Central memory CD8-positive, alpha-beta T cell (primary cell): Measurements from ENCODE around the gene IFT80.
"Not testable (repeated sequence)": the region's sequence is repeated elsewhere in the genome, so short reads cannot be mapped to it uniquely, and the experiment has no call there.

Experiments
- ATAC-seq: fragments of 150-1000 bp; cut with Tn5 transposase; replicated peaks from 2 replicates; pipeline ENCODE4 v1.10.0; 2022; ENCODE audit warnings: mild to moderate bottlenecking, moderate FRiP score, moderate number of reproducible peaks; ENCODE audit not compliant: poor library complexity, severe bottlenecking; ENCODE audit errors: extremely low read depth
- DNase-seq, 2 donors: peaks; one replicate each; pipeline ENCODE4 v3.0.0; 2021; ENCODE audit warnings: low spot score in 2 of 2
- H3K27ac Mint-ChIP-seq: one replicate; pipeline ENCODE4 v1.8.0; 2022; ENCODE audit warnings: low read depth, mild to moderate bottlenecking, moderate library complexity, mixed read lengths
- H3K27me3 Mint-ChIP-seq: one replicate; pipeline ENCODE4 v1.8.0; 2022; ENCODE audit warnings: mixed read lengths
- H3K36me3 Mint-ChIP-seq: one replicate; pipeline ENCODE4 v1.8.0; 2022; ENCODE audit warnings: mild to moderate bottlenecking, moderate library complexity, mixed read lengths; ENCODE audit not compliant: insufficient read depth
- H3K4me1 Mint-ChIP-seq: one replicate; pipeline ENCODE4 v1.8.0; 2022; ENCODE audit warnings: mixed read lengths
- H3K4me3 Mint-ChIP-seq: one replicate; pipeline ENCODE4 v1.8.0; 2022; ENCODE audit warnings: mild to moderate bottlenecking, moderate library complexity, mixed read lengths
- H3K9me3 Mint-ChIP-seq: one replicate; pipeline ENCODE4 v1.8.0; 2022; ENCODE audit warnings: mixed read lengths

IFT80 gene

DNA sequence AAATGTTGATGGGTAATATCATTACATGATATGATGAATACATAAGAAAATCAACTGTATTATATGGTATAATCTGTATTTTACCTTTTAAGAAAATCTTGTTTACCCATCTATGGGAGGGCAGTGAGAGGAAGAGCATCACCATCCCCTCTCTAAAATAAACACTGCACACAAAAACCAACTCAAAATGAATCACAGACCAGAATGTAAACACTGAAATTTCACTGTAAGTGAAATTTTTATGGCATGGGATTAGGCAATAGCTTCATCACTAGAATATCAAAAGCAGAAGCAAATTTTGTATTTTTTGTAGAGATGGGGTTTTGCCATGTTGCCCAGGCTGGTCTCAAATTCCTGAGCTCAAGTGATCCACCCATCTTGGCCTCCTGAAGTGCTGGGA is 26.2 kb downstream of the IFT80 start:
- DNase-seq: no peak

GRCh38 chr3:160370987-160371857 is 27.8 kb downstream of the IFT80 start:
- Mint-ChIP-seq H3K4me3 (no peak overlapping the region), H3K9me3 (no peaks in the 10 kb centered on the region), H3K4me1 (peaks cover 5% of the 10 kb centered on the region), H3K27ac (no peak overlapping the region), H3K36me3 (peaks cover 10% of the 10 kb centered on the region), H3K27me3 (no peaks in the 10 kb centered on the region)
- DNase-seq: no peak
- no peak for ATAC-seq

More for the DNA sequence above, 26.2 kb downstream of the IFT80 start:
- Mint-ChIP-seq H3K9me3 (no peaks in the 10 kb centered on the region), H3K4me3 (no peak overlapping the region), H3K27me3 (no peaks in the 10 kb centered on the region), H3K36me3 (peaks cover 10% of the 10 kb centered on the region), H3K4me1 (peaks cover 5% of the 10 kb centered on the region), H3K27ac (no peak overlapping the region)
- ATAC-seq: no peak

- Mint-ChIP-seq H3K4me3 (no peak overlapping the region), H3K27me3 (no peaks in the 10 kb centered on the region), H3K9me3 (no peaks in the 10 kb centered on the region), H3K36me3 (peaks cover 8% of the 10 kb centered on the region), H3K4me1 (peaks cover 5% of the 10 kb centered on the region), H3K27ac (no peak overlapping the region)
- ATAC-seq: no peak
- DNase-seq: no peak
These were observed 29.2 kb downstream of the IFT80 start for GRCh38 chr3:160369784-160370183.

DNA sequence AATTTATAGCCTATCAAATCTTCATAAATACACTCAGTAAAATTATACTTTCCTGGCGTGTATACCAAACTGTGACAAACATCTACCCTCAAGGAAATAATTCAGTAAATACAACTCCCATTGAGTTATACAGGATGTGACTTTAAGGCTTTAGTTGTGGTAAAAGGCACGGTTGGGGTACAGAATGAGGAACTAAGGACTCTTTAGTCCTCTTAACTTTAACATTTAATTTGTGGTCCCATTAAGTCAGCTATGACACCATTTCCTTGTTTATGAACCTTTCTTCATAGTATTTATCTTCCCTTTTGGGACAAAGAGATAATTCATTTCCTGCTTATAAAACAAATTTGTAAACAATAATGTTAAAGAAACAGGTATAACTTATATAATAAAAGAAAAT is 30.2 kb downstream of the IFT80 start:
- no peaks in the 10 kb centered on the region for H3K27me3 Mint-ChIP-seq
- no peaks in the 10 kb centered on the region for H3K9me3 Mint-ChIP-seq
- DNase-seq: no peak
- peaks cover 5% of the 10 kb centered on the region for H3K4me1 Mint-ChIP-seq
- peak; percentile 46 for ATAC-seq
- H3K4me3 Mint-ChIP-seq: no peak overlapping the region
- peaks cover 6% of the 10 kb centered on the region for H3K36me3 Mint-ChIP-seq
- H3K27ac Mint-ChIP-seq: no peak overlapping the region

GRCh38 chr3:160365869-160366522 is 33.0 kb downstream of the IFT80 start:
- Mint-ChIP-seq H3K4me3 (no peak overlapping the region), H3K4me1 (peaks cover 5% of the 10 kb centered on the region), H3K36me3 (peaks cover 5% of the 10 kb centered on the region), H3K27me3 (no peaks in the 10 kb centered on the region), H3K27ac (no peak overlapping the region), H3K9me3 (no peaks in the 10 kb centered on the region)
- DNase-seq (no peak), ATAC-seq (no peak)

DNA sequence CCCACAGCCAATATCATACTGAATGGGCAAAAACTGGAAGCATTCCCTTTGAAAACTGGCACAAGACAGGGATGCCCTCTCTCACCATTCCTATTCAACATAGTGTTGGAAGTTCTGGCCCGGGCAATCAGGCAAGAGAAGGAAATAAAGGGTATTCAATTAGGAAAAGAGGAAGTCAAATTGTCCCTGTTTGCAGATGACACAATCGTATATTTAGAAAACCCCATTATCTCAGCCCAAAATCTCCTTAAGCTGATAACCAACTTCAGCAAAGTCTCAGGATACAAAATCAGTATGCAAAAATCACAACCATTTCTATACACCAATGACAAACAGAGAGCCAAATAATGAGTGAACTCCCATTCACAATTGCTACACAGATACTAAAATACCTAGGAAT is 36.1 kb downstream of the IFT80 start:
- ATAC-seq, DNase-seq, H3K4me3 Mint-ChIP-seq, H3K36me3 Mint-ChIP-seq, H3K4me1 Mint-ChIP-seq, H3K27ac Mint-ChIP-seq, H3K9me3 Mint-ChIP-seq, H3K27me3 Mint-ChIP-seq: not testable (repeated sequence)

GRCh38 chr3:160355826-160356225 is 43.2 kb downstream of the IFT80 start:
- no peak for DNase-seq
- ATAC-seq: no peak
- no peak overlapping the region for H3K4me3 Mint-ChIP-seq
- no peak overlapping the region for H3K27ac Mint-ChIP-seq
- no peaks in the 10 kb centered on the region for H3K4me1 Mint-ChIP-seq
- no peaks in the 10 kb centered on the region for H3K9me3 Mint-ChIP-seq
- H3K36me3 Mint-ChIP-seq: peaks cover 9% of the 10 kb centered on the region
- H3K27me3 Mint-ChIP-seq: no peaks in the 10 kb centered on the region

DNA sequence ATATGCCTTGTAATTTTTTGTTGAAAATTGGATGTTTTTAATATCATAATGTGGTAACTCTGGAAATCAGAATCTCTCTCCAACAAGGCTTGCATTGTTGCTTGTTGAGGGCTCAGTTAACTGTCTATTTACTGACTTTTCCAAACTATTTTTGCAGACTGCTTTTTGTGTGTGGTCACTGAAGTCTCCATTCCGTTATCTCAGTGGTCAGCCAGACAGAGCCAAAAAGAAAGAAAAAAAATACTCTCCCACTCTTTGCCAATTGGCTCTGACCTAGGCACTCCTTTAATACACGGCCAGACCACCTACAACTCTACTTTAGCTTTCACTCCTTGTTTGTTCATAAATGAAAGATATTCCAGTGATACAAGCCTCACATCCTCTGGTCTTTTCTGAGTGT is 52.5 kb downstream of the IFT80 start:
- Mint-ChIP-seq H3K27ac (peak overlapping the region; percentile 79), H3K4me3 (no peak overlapping the region), H3K4me1 (no peaks in the 10 kb centered on the region), H3K27me3 (no peaks in the 10 kb centered on the region), H3K36me3 (no peaks in the 10 kb centered on the region), H3K9me3 (no peaks in the 10 kb centered on the region)
- ATAC-seq: no peak
- DNase-seq: no peak

- DNase-seq (no peak), ATAC-seq (no peak)
These were observed 55.9 kb downstream of the IFT80 start for GRCh38 chr3:160343132-160343531.

GRCh38 chr3:160340351-160340750 is 58.7 kb downstream of the IFT80 start:
- no peaks in the 10 kb centered on the region for H3K4me1 Mint-ChIP-seq
- ATAC-seq (no peak), DNase-seq (no peak)
- H3K9me3 Mint-ChIP-seq: no peaks in the 10 kb centered on the region
- no peak overlapping the region for H3K27ac Mint-ChIP-seq
- no peak overlapping the region for H3K4me3 Mint-ChIP-seq
- H3K36me3 Mint-ChIP-seq: peaks cover 1% of the 10 kb centered on the region
- no peaks in the 10 kb centered on the region for H3K27me3 Mint-ChIP-seq

More at GRCh38 chr3:160343132-160343531, 55.9 kb downstream of the IFT80 start:
- Mint-ChIP-seq H3K4me1 (no peaks in the 10 kb centered on the region), H3K27ac (no peak overlapping the region), H3K27me3 (no peaks in the 10 kb centered on the region), H3K9me3 (no peaks in the 10 kb centered on the region), H3K4me3 (no peak overlapping the region), H3K36me3 (peaks cover 1% of the 10 kb centered on the region)

GRCh38 chr3:160331127-160331937 is 67.7 kb downstream of the IFT80 start:
- H3K9me3 Mint-ChIP-seq: no peaks in the 10 kb centered on the region
- DNase-seq (no peak), ATAC-seq (no peak)
- no peaks in the 10 kb centered on the region for H3K4me1 Mint-ChIP-seq
- no peak overlapping the region for H3K4me3 Mint-ChIP-seq
- H3K27ac Mint-ChIP-seq: no peak overlapping the region
- no peaks in the 10 kb centered on the region for H3K36me3 Mint-ChIP-seq
- H3K27me3 Mint-ChIP-seq: no peaks in the 10 kb centered on the region

DNA sequence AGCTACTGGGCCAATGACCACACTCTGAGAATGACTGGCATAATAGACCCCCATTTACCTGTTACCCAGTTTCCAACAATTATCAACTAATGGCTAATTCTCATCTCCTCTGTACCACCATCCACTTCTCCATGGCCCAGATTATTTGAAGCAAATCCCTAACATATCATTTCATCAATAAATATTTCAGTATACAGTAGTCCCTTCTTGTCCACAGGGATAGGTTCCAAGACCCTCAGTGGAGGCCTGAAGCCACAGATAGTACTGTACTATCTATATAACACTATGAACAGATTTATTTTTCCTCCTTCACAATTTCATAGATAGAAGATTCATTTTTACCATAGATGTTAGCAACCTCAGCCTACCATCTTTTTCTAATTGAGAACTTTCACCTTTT is 68.3 kb downstream of the IFT80 start:
- DNase-seq (no peak), ATAC-seq (no peak)
- H3K27me3 Mint-ChIP-seq: no peaks in the 10 kb centered on the region
- H3K27ac Mint-ChIP-seq: no peak overlapping the region
- H3K4me1 Mint-ChIP-seq: no peaks in the 10 kb centered on the region
- no peaks in the 10 kb centered on the region for H3K9me3 Mint-ChIP-seq
- H3K4me3 Mint-ChIP-seq: no peak overlapping the region
- no peaks in the 10 kb centered on the region for H3K36me3 Mint-ChIP-seq
